ENCODE data around the gene GALK2. TPM values are rescaled to one million over a fixed set of nuclear protein-coding genes. Genes with fewer than 3 reads are reported as not detected.

Gene GALK2
- 10 to 100 TPM; 23.1 to 24.6 TPM for total RNA-seq

GRCh38 chr15:49169880-49170597 is at the start of gene GALK2:
TSS of gene GALK2 (plus strand) at chr15:49170247. CDS start at chr15:49170323, 76 bp downstream.
- DNase-seq: peak; percentile 85
- H3K27ac Mint-ChIP-seq: peak within 1 kb of the TSS; percentile 94
- peak; percentile 99 for ATAC-seq
- POLR2A ChIA-PET: interaction anchor here (0.9 to 1.4 kb wide), 5 partner anchors 11 to 1184 kb away, joined by 3 to 27 read pairs (median 4); partner anchors contain the start of genes COPS2 and EID1
- H3K9me3 Mint-ChIP-seq (ENCODE audit: insufficient read depth): no peaks in the 10 kb centered on the region
- H3K36me3 Mint-ChIP-seq (ENCODE audit: low read depth): peaks cover 17% of the 10 kb centered on the region
- peak within 1 kb of the TSS; percentile 90 for H3K4me3 Mint-ChIP-seq
- H3K4me1 Mint-ChIP-seq (ENCODE audit: low read depth): peaks cover 30% of the 10 kb centered on the region
- CTCF ChIA-PET: interaction anchor here (0.6 to 1.9 kb wide), 6 partner anchors 11 to 359 kb away, joined by 3 to 6 read pairs (median 3); partner anchors contain the start of genes CEP152 and COPS2
- no peaks in the 10 kb centered on the region for H3K27me3 Mint-ChIP-seq (ENCODE audit: low read depth)

- ATAC-seq (no peak), DNase-seq (no peak)
- H3K4me3 Mint-ChIP-seq: no peak overlapping the region
- H3K36me3 Mint-ChIP-seq (ENCODE audit: low read depth): peaks cover 10% of the 10 kb centered on the region
- CTCF ChIA-PET: no interaction called here
- H3K4me1 Mint-ChIP-seq (ENCODE audit: low read depth): no peaks in the 10 kb centered on the region
- H3K27ac Mint-ChIP-seq: no peak overlapping the region
- no peaks in the 10 kb centered on the region for H3K9me3 Mint-ChIP-seq (ENCODE audit: insufficient read depth)
- H3K27me3 Mint-ChIP-seq (ENCODE audit: low read depth): no peaks in the 10 kb centered on the region
- POLR2A ChIA-PET: no interaction called here
These were observed 49.2 kb upstream of the GALK2 start for GRCh38 chr15:49120832-49121231.

- no peak overlapping the region for H3K4me3 Mint-ChIP-seq
- POLR2A ChIA-PET: no interaction called here
- no peaks in the 10 kb centered on the region for H3K9me3 Mint-ChIP-seq (ENCODE audit: insufficient read depth)
- no peaks in the 10 kb centered on the region for H3K27me3 Mint-ChIP-seq (ENCODE audit: low read depth)
- H3K4me1 Mint-ChIP-seq (ENCODE audit: low read depth): no peaks in the 10 kb centered on the region
- peaks cover 6% of the 10 kb centered on the region for H3K36me3 Mint-ChIP-seq (ENCODE audit: low read depth)
- H3K27ac Mint-ChIP-seq: no peak overlapping the region
- no peak for DNase-seq
- no peak for ATAC-seq
- CTCF ChIA-PET: interaction anchor here (0.7 to 1.8 kb wide), 3 partner anchors 24 to 260 kb away, joined by 3 to 9 read pairs (median 4); no protein-coding TSS in a partner anchor
These were observed 48.1 kb upstream of the GALK2 start for GRCh38 chr15:49121901-49122300.

GRCh38 chr15:49122541-49123062 is 47.4 kb upstream of the GALK2 start:
- Mint-ChIP-seq H3K36me3 (ENCODE audit: low read depth) (peaks cover 11% of the 10 kb centered on the region), H3K27me3 (ENCODE audit: low read depth) (no peaks in the 10 kb centered on the region), H3K4me1 (ENCODE audit: low read depth) (no peaks in the 10 kb centered on the region), H3K27ac (no peak overlapping the region), H3K4me3 (no peak overlapping the region), H3K9me3 (ENCODE audit: insufficient read depth) (no peaks in the 10 kb centered on the region)
- ChIA-PET CTCF (interaction anchor here (0.7 to 1.8 kb wide), 3 partner anchors 23 to 261 kb away, joined by 3 to 9 read pairs (median 4); no protein-coding TSS in a partner anchor), POLR2A (no interaction called here)
- no peak for DNase-seq
- no peak for ATAC-seq

GRCh38 chr15:49124371-49124770 is 45.7 kb upstream of the GALK2 start:
- no peak overlapping the region for H3K27ac Mint-ChIP-seq
- peaks cover 16% of the 10 kb centered on the region for H3K36me3 Mint-ChIP-seq (ENCODE audit: low read depth)
- POLR2A ChIA-PET: no interaction called here
- H3K4me3 Mint-ChIP-seq: no peak overlapping the region
- H3K27me3 Mint-ChIP-seq (ENCODE audit: low read depth): no peaks in the 10 kb centered on the region
- DNase-seq (no peak), ATAC-seq (no peak)
- H3K4me1 Mint-ChIP-seq (ENCODE audit: low read depth): no peaks in the 10 kb centered on the region
- H3K9me3 Mint-ChIP-seq (ENCODE audit: insufficient read depth): no peaks in the 10 kb centered on the region
- CTCF ChIA-PET: interaction anchor here (1.5 to 1.6 kb wide), 2 partner anchors 21 to 263 kb away, joined by 7 read pairs; no protein-coding TSS in a partner anchor

GRCh38 chr15:49131403-49131802 is 38.6 kb upstream of the GALK2 start:
- H3K27me3 Mint-ChIP-seq (ENCODE audit: low read depth): no peaks in the 10 kb centered on the region
- CTCF ChIA-PET: interaction anchor here (1.5 kb wide), 1 partner anchor 14 kb away, joined by 4 read pairs; no protein-coding TSS in a partner anchor
- H3K4me3 Mint-ChIP-seq: no peak overlapping the region
- peaks cover 14% of the 10 kb centered on the region for H3K4me1 Mint-ChIP-seq (ENCODE audit: low read depth)
- ATAC-seq (no peak), DNase-seq (no peak)
- POLR2A ChIA-PET: no interaction called here
- no peaks in the 10 kb centered on the region for H3K9me3 Mint-ChIP-seq (ENCODE audit: insufficient read depth)
- H3K36me3 Mint-ChIP-seq (ENCODE audit: low read depth): peaks cover 51% of the 10 kb centered on the region
- H3K27ac Mint-ChIP-seq: no peak overlapping the region

- CTCF ChIA-PET: no interaction called here
- peaks cover 14% of the 10 kb centered on the region for H3K4me1 Mint-ChIP-seq (ENCODE audit: low read depth)
- no peak for ATAC-seq
- peak overlapping the region; percentile 73 for H3K27ac Mint-ChIP-seq
- no peak overlapping the region for H3K4me3 Mint-ChIP-seq
- DNase-seq: no peak
- POLR2A ChIA-PET: no interaction called here
- no peaks in the 10 kb centered on the region for H3K27me3 Mint-ChIP-seq (ENCODE audit: low read depth)
- H3K36me3 Mint-ChIP-seq (ENCODE audit: low read depth): peaks cover 44% of the 10 kb centered on the region
- no peaks in the 10 kb centered on the region for H3K9me3 Mint-ChIP-seq (ENCODE audit: insufficient read depth)
These were observed 35.2 kb upstream of the GALK2 start for GRCh38 chr15:49134683-49135341.

- ATAC-seq: no peak
- DNase-seq: no peak
- H3K36me3 Mint-ChIP-seq (ENCODE audit: low read depth): peaks cover 41% of the 10 kb centered on the region
These were observed 34.6 kb upstream of the GALK2 start for GRCh38 chr15:49135342-49135857.

GRCh38 chr15:49135911-49136310 is 34.1 kb upstream of the GALK2 start:
- Mint-ChIP-seq H3K36me3 (ENCODE audit: low read depth) (peaks cover 43% of the 10 kb centered on the region), H3K9me3 (ENCODE audit: insufficient read depth) (no peaks in the 10 kb centered on the region), H3K27ac (peak overlapping the region; percentile 73), H3K4me1 (ENCODE audit: low read depth) (peaks cover 14% of the 10 kb centered on the region), H3K4me3 (no peak overlapping the region), H3K27me3 (ENCODE audit: low read depth) (no peaks in the 10 kb centered on the region)
- ATAC-seq: no peak
- DNase-seq: no peak
- CTCF ChIA-PET: interaction anchor here (0.6 kb wide), 1 partner anchor 291 kb away, joined by 3 read pairs; no protein-coding TSS in a partner anchor
- POLR2A ChIA-PET: no interaction called here

More at GRCh38 chr15:49135342-49135857, 34.6 kb upstream of the GALK2 start:
- H3K4me3 Mint-ChIP-seq: no peak overlapping the region
- no peaks in the 10 kb centered on the region for H3K9me3 Mint-ChIP-seq (ENCODE audit: insufficient read depth)
- POLR2A ChIA-PET: no interaction called here
- H3K4me1 Mint-ChIP-seq (ENCODE audit: low read depth): peaks cover 14% of the 10 kb centered on the region
- CTCF ChIA-PET: no interaction called here
- peak overlapping the region; percentile 73 for H3K27ac Mint-ChIP-seq
- H3K27me3 Mint-ChIP-seq (ENCODE audit: low read depth): no peaks in the 10 kb centered on the region

GRCh38 chr15:49137861-49138260 is 32.2 kb upstream of the GALK2 start:
- H3K27ac Mint-ChIP-seq: no peak overlapping the region
- no peaks in the 10 kb centered on the region for H3K27me3 Mint-ChIP-seq (ENCODE audit: low read depth)
- ChIA-PET CTCF (interaction anchor here (1.2 to 2.8 kb wide), 3 partner anchors 9 to 276 kb away, joined by 5 to 14 read pairs (median 6); partner anchors contain the start of gene COPS2), POLR2A (interaction anchor here (1.2 kb wide), 1 partner anchor 18 kb away, joined by 3 read pairs; no protein-coding TSS in a partner anchor)
- ATAC-seq (no peak), DNase-seq (no peak)
- peaks cover 44% of the 10 kb centered on the region for H3K36me3 Mint-ChIP-seq (ENCODE audit: low read depth)
- H3K9me3 Mint-ChIP-seq (ENCODE audit: insufficient read depth): no peaks in the 10 kb centered on the region
- H3K4me1 Mint-ChIP-seq (ENCODE audit: low read depth): peaks cover 14% of the 10 kb centered on the region
- H3K4me3 Mint-ChIP-seq: no peak overlapping the region

- CTCF ChIA-PET: interaction anchor here (0.6 to 7.4 kb wide), 26 partner anchors 8 to 290 kb away, joined by 3 to 103 read pairs (median 4); partner anchors contain the start of genes COPS2, FGF7, GALK2 and SECISBP2L
- DNase-seq: peak; percentile 53
- ATAC-seq: peak; percentile 55
- H3K9me3 Mint-ChIP-seq (ENCODE audit: insufficient read depth): no peaks in the 10 kb centered on the region
- no peak overlapping the region for H3K27ac Mint-ChIP-seq
- POLR2A ChIA-PET: interaction anchor here (0.7 to 2.1 kb wide), 2 partner anchors 9 to 10 kb away, joined by 3 to 7 read pairs; partner anchors contain the start of gene COPS2
- H3K27me3 Mint-ChIP-seq (ENCODE audit: low read depth): no peaks in the 10 kb centered on the region
- peaks cover 21% of the 10 kb centered on the region for H3K4me1 Mint-ChIP-seq (ENCODE audit: low read depth)
- peaks cover 33% of the 10 kb centered on the region for H3K36me3 Mint-ChIP-seq (ENCODE audit: low read depth)
- no peak overlapping the region for H3K4me3 Mint-ChIP-seq
These were observed 24.1 kb upstream of the GALK2 start for GRCh38 chr15:49145651-49146609.
